Suprapubic skin (tissue), 4 donors: Measurements from ENCODE around the gene ZNRF3. TPM values are rescaled to one million over a fixed set of nuclear protein-coding genes. Genes with fewer than 3 reads are reported as not detected.

ENCODE experiments used
- DNase-seq, 2 donors: peaks; one replicate each; pipeline ENCODE4 v3.0.0-alpha.2; 2019; ENCODE audit warnings: low spot score in 2 of 2
- H3K27ac ChIP-seq: fragments of 200-600 bp; sonication (generic); one replicate; pipeline ENCODE4 v1.5.1; 2019
- H3K27me3 ChIP-seq: fragments of 200-600 bp; sonication (generic); one replicate; pipeline ENCODE4 v1.5.1; 2019
- H3K36me3 ChIP-seq: fragments of 200-600 bp; sonication (generic); one replicate; pipeline ENCODE4 v1.5.1; 2019
- H3K4me1 ChIP-seq: fragments of 200-600 bp; sonication (generic); one replicate; pipeline ENCODE4 v1.5.1; 2019
- H3K4me3 ChIP-seq: fragments of 200-600 bp; sonication (generic); one replicate; pipeline ENCODE4 v1.5.1; 2019; ENCODE audit warnings: mild to moderate bottlenecking
- H3K9me3 ChIP-seq: fragments of 200-600 bp; sonication (generic); one replicate; pipeline ENCODE4 v1.5.1; 2019
- EP300 ChIP-seq: sonication (generic); formaldehyde crosslinking; IDR thresholded peaks from one replicate; pipeline ENCODE4 v1.6.1; 2017; ENCODE audit warnings: antibody characterized with exemption
- POLR2A ChIP-seq, 2 donors: fragments of 450-650 bp; IDR thresholded peaks; one replicate each; pipeline ENCODE4 v1.6.1; 2017; ENCODE audit warnings: antibody characterized with exemption in 2 of 2, mild to moderate bottlenecking in 2 of 2, moderate library complexity in 2 of 2
- POLR2AphosphoS5 ChIP-seq, 3 donors: sonication (generic); formaldehyde crosslinking; IDR thresholded peaks; one replicate each; pipeline ENCODE4 v1.6.1; 2017; ENCODE audit warnings: antibody characterized with exemption in 3 of 3
- WGBS: methylation state at CpG from one replicate; pipeline ENCODE4 v1.1.5; 2018; 5-methylcytosine and 5-hydroxymethylcytosine counted together
- total RNA-seq, 4 donors: library from RNA; depleted of rRNA; stranded (reverse); fragments of >200 nt; gene quantifications; one replicate each; pipeline ENCODE4 v1.1.0, GENCODE V29; 2016
- TF ChIP-seq, protein P1 (sequence below), 2 donors: fragments of 200-600 bp in 1 of 2; fragments of 450-650 bp in 1 of 2; sonication (generic) in 1 of 2; IDR thresholded peaks; one replicate each; pipeline ENCODE4 v1.5.1; 2016 to 2019; ENCODE audit warnings: antibody characterized with exemption in 2 of 2, mild to moderate bottlenecking in 1 of 2, moderate library complexity in 1 of 2

ZNRF3 gene
- total RNA-seq, 4 donors from 2014 or later = 13.3 to 20.7 (median 18.4) TPM

DNA sequence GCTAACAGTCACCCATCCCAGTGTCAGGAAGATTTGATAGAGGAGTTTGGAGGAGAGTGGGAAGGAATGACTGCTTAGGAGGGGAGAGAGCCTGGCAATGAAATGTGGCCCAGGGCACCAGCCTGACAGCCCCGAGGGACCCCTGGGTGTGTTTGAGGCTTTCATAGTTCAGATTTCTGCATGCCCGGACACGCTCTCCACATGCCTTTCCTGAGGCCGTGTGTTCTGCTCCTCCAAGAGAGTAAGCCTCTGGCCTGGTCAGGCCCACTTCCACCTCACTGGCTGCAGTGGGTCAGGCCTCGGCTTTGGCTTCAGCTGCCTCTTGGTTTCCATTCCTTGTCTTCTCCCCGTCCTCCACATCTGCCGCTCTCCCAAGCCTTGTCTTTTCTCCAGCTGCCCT is 99.8 kb downstream of the ZNRF3 start:
- H3K4me1 ChIP-seq = peaks cover 7% of the 10 kb centered on the region
- TF ChIP-seq POLR2AphosphoS5 (IDR thresholded peaks at IDR 0.05) (no peak), POLR2A (IDR thresholded peaks at IDR 0.05) (no peak), EP300 (no peak)
- TF ChIP-seq, protein P1, sequence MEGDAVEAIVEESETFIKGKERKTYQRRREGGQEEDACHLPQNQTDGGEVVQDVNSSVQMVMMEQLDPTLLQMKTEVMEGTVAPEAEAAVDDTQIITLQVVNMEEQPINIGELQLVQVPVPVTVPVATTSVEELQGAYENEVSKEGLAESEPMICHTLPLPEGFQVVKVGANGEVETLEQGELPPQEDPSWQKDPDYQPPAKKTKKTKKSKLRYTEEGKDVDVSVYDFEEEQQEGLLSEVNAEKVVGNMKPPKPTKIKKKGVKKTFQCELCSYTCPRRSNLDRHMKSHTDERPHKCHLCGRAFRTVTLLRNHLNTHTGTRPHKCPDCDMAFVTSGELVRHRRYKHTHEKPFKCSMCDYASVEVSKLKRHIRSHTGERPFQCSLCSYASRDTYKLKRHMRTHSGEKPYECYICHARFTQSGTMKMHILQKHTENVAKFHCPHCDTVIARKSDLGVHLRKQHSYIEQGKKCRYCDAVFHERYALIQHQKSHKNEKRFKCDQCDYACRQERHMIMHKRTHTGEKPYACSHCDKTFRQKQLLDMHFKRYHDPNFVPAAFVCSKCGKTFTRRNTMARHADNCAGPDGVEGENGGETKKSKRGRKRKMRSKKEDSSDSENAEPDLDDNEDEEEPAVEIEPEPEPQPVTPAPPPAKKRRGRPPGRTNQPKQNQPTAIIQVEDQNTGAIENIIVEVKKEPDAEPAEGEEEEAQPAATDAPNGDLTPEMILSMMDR (IDR thresholded peaks at IDR 0.05) = no peak
- 85% methylated on average over 7 of the region's 7 CpGs for WGBS
- DNase-seq = no peak
- H3K27me3 ChIP-seq = no peaks in the 10 kb centered on the region
- H3K9me3 ChIP-seq = no peaks in the 10 kb centered on the region
- H3K4me3 ChIP-seq = no peak overlapping the region
- peaks cover 8% of the 10 kb centered on the region for H3K36me3 ChIP-seq
- no peak overlapping the region for H3K27ac ChIP-seq

GRCh38 chr22:28983788-28984441 is 100.5 kb downstream of the ZNRF3 start:
- Histone ChIP-seq H3K9me3 (no peaks in the 10 kb centered on the region), H3K27ac (no peak overlapping the region), H3K4me1 (peaks cover 6% of the 10 kb centered on the region), H3K4me3 (no peak overlapping the region), H3K36me3 (peaks cover 13% of the 10 kb centered on the region), H3K27me3 (no peaks in the 10 kb centered on the region)
- 68% methylated on average over 4 of the region's 4 CpGs for WGBS
- TF ChIP-seq, protein P1 (IDR thresholded peaks at IDR 0.05) = no peak
- no peak for TF ChIP-seq POLR2AphosphoS5 (IDR thresholded peaks at IDR 0.05)
- no peak for TF ChIP-seq POLR2A (IDR thresholded peaks at IDR 0.05)
- no peak for TF ChIP-seq EP300
- no peak for DNase-seq

DNA sequence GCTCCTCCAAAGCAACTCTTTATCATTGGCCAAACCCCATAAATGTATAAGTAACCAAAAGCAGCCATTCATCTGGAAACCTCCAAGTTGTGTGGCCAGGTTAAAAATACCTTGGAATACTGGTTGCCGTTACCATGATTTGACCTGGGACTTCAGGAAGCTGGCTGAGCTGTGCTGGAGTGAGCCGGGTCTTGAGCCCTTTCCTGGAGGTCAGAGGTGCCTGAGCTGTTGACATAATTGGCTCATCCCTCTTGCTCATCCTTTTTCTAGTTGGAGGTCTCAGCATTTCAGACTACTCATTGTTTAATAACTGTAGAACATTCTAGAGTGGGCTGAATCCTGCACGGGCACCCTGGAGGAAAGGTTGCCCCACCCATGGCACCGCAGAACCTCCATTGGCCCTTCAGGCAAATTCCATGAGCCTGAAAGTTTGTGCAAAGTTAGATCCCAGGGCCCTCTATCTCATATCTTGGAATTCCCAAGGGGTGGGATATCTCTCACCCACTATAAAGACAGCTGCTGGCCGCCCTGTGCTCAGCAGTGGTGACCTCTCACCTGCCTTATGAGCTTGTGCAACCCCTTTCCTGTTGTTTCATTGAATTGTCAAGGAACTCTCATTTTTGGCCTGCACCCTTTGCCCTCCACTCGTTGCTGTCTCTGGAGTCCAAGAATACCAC is 101.2 kb downstream of the ZNRF3 start:
- H3K4me1 ChIP-seq = peaks cover 6% of the 10 kb centered on the region
- no peak for TF ChIP-seq EP300
- TF ChIP-seq POLR2AphosphoS5 (IDR thresholded peaks at IDR 0.05) = no peak
- no peak for TF ChIP-seq POLR2A (IDR thresholded peaks at IDR 0.05)
- TF ChIP-seq, protein P1 (IDR thresholded peaks at IDR 0.05) = no peak
- no peak overlapping the region for H3K27ac ChIP-seq
- WGBS = 76% methylated on average over 5 of the region's 6 CpGs
- H3K9me3 ChIP-seq = no peaks in the 10 kb centered on the region
- no peak for DNase-seq
- peaks cover 15% of the 10 kb centered on the region for H3K36me3 ChIP-seq
- no peaks in the 10 kb centered on the region for H3K27me3 ChIP-seq
- H3K4me3 ChIP-seq = no peak overlapping the region

GRCh38 chr22:28985581-28986290 is 102.4 kb downstream of the ZNRF3 start:
- no peak for DNase-seq
- no peak overlapping the region for H3K4me3 ChIP-seq
- peaks cover 17% of the 10 kb centered on the region for H3K36me3 ChIP-seq
- H3K27ac ChIP-seq = no peak overlapping the region
- no peaks in the 10 kb centered on the region for H3K27me3 ChIP-seq
- no peaks in the 10 kb centered on the region for H3K9me3 ChIP-seq
- WGBS = 88% methylated on average over 3 of the region's 3 CpGs
- peaks cover 6% of the 10 kb centered on the region for H3K4me1 ChIP-seq
- TF ChIP-seq, protein P1 (IDR thresholded peaks at IDR 0.05) = no peak
- no peak for TF ChIP-seq EP300
- TF ChIP-seq POLR2A (IDR thresholded peaks at IDR 0.05) = no peak
- TF ChIP-seq POLR2AphosphoS5 (IDR thresholded peaks at IDR 0.05) = no peak

- no peak for DNase-seq
- peaks cover 20% of the 10 kb centered on the region for H3K36me3 ChIP-seq
- no peaks in the 10 kb centered on the region for H3K27me3 ChIP-seq
- TF ChIP-seq POLR2A (IDR thresholded peaks at IDR 0.05) (no peak), POLR2AphosphoS5 (IDR thresholded peaks at IDR 0.05) (no peak), EP300 (no peak)
- TF ChIP-seq, protein P1 (IDR thresholded peaks at IDR 0.05) = no peak
- H3K9me3 ChIP-seq = no peaks in the 10 kb centered on the region
- WGBS = 82% methylated on average over 3 of the region's 3 CpGs
- H3K4me3 ChIP-seq = no peak overlapping the region
- no peak overlapping the region for H3K27ac ChIP-seq
- H3K4me1 ChIP-seq = peaks cover 6% of the 10 kb centered on the region
Measured at GRCh38 chr22:28986366-28986765, 103.0 kb downstream of the ZNRF3 start.
